H1 (cell line): ENCODE results near the gene PPP1R7. TPM values are rescaled to one million over a fixed set of nuclear protein-coding genes. Genes with fewer than 3 reads are reported as not detected.

Experiments used
- CTCF ChIA-PET: fragments of 300-600 bp; sonication (Branson Sonifier 250); formaldehyde crosslinking; loops from one replicate; lab custom pipeline; 2021; ENCODE audit not compliant: partially characterized antibody; lab: Charles Lee
- POLR2A ChIA-PET: fragments of 300-600 bp; sonication (Branson Sonifier 250); formaldehyde crosslinking; loops from one replicate; lab custom pipeline; 2021; ENCODE audit warnings: inconsistent platforms; ENCODE audit not compliant: partially characterized antibody; lab: Charles Lee
- DNase-seq, 2 experiments: peaks; one replicate each; pipeline versions ENCODE4 v3.0.0 to v3.0.0-alpha.2; 2010 to 2022; ENCODE audit warnings: low spot score in 2 of 2, low read depth in 1 of 2, mixed read lengths in 1 of 2
- FAIRE-seq: peaks from 2 replicates; lab custom pipeline; 2011; peaks lifted over from hg19 to GRCh38; lab: Jason Lieb, UNC
- H2AFZ ChIP-seq: 2 replicates; pipeline ENCODE4 v1.8.1; 2012; ENCODE audit warnings: low read length, inconsistent platforms
- H2AK5ac ChIP-seq: 2 replicates; pipeline ENCODE4 v1.6.1; 2013; ENCODE audit warnings: low read depth, low read length
- H2BK120ac ChIP-seq: replicated peaks from 2 replicates; pipeline ENCODE3; 2013; ENCODE audit warnings: low read depth, low read length, inconsistent platforms
- H2BK12ac ChIP-seq: 2 replicates; pipeline ENCODE4 v1.6.1; 2013; ENCODE audit warnings: low read depth, low read length
- H2BK15ac ChIP-seq: 2 replicates; pipeline ENCODE4 v1.6.1; 2013; ENCODE audit warnings: low read length
- H2BK20ac ChIP-seq: 2 replicates; pipeline ENCODE4 v1.6.1; 2013; ENCODE audit warnings: low read length
- H2BK5ac ChIP-seq: 2 replicates; pipeline ENCODE4 v1.6.1; 2013; ENCODE audit warnings: low read depth, low read length
- H3K14ac ChIP-seq: 2 replicates; pipeline ENCODE4 v1.6.1; 2013; ENCODE audit warnings: inconsistent platforms; ENCODE audit not compliant: insufficient read length
- H3K18ac ChIP-seq: 2 replicates; pipeline ENCODE4 v1.6.1; 2013; ENCODE audit warnings: low read length; ENCODE audit errors: extremely low read depth
- H3K23ac ChIP-seq: 2 replicates; pipeline ENCODE4 v1.6.1; 2013; ENCODE audit warnings: inconsistent platforms; ENCODE audit not compliant: insufficient read length
- H3K23me2 ChIP-seq: 2 replicates; pipeline ENCODE4 v1.6.1; 2013; ENCODE audit warnings: low read depth, low read length
- H3K27ac ChIP-seq: 2 replicates; pipeline ENCODE4 v1.6.1; 2011; ENCODE audit warnings: low read depth, low read length, inconsistent platforms
- H3K27me3 ChIP-seq, 4 experiments: replicated peaks in 1 of 4; 1 replicate in 1 of 4; 2 replicates in 3 of 4; pipeline versions ENCODE4 v1.6.1 to v1.8.1; 2011 to 2013; ENCODE audit warnings: low read length in 3 of 4, mild to moderate bottlenecking in 3 of 4, inconsistent platforms in 2 of 4, mixed read lengths in 2 of 4, moderate library complexity in 1 of 4; ENCODE audit not compliant: control insufficient read depth in 3 of 4, insufficient read depth in 3 of 4; ENCODE audit errors: extremely low read depth in 1 of 4
- H3K36me3 ChIP-seq, 4 experiments: 2 replicates each; pipeline versions ENCODE4 v1.6.1 to v1.8.1; 2011 to 2013; ENCODE audit warnings: mild to moderate bottlenecking in 4 of 4, low read length in 3 of 4, moderate library complexity in 2 of 4, control low read depth in 1 of 4, inconsistent platforms in 1 of 4; ENCODE audit not compliant: insufficient read depth in 4 of 4, control insufficient read depth in 2 of 4
- H3K4ac ChIP-seq: replicated peaks from 2 replicates; pipeline ENCODE3; 2013; ENCODE audit warnings: low read length, low read depth, mixed read lengths, inconsistent platforms; ENCODE audit not compliant: insufficient read length
- H3K4me1 ChIP-seq, 4 experiments: replicated peaks in 1 of 4; 1 replicate in 1 of 4; 2 replicates in 3 of 4; pipeline versions ENCODE4 v1.6.1 to v1.8.1; 2011 to 2013; ENCODE audit warnings: low read length in 3 of 4, inconsistent platforms in 2 of 4, mixed read lengths in 1 of 4; ENCODE audit not compliant: insufficient read depth in 4 of 4, control insufficient read depth in 3 of 4
- H3K4me2 ChIP-seq, 2 experiments: 2 replicates each; pipeline versions ENCODE4 v1.6.1 to v1.8.1; 2011 to 2013; ENCODE audit warnings: low read depth in 2 of 2, low read length in 2 of 2, control low read depth in 1 of 2, inconsistent platforms in 1 of 2, mild to moderate bottlenecking in 1 of 2; ENCODE audit not compliant: insufficient read depth in 1 of 2
- H3K4me3 ChIP-seq, 4 experiments: fragments of 200-600, 300-600 bp in 1 of 4; sonication (generic), shearing (Covaris generic), sonication (Bioruptor Twin) in 1 of 4; 2 replicates each; pipeline versions ENCODE4 v1.5.1 to v1.8.1; 2011 to 2016; ENCODE audit warnings: low read length in 4 of 4, low read depth in 3 of 4, control low read depth in 2 of 4, inconsistent platforms in 2 of 4, mild to moderate bottlenecking in 2 of 4, mixed read lengths in 1 of 4, moderate library complexity in 1 of 4; ENCODE audit not compliant: insufficient read depth in 2 of 4; ENCODE audit errors: extremely low read depth in 1 of 4
- H3K56ac ChIP-seq: replicated peaks from 2 replicates; pipeline ENCODE3; 2013; ENCODE audit warnings: low read depth, mild to moderate bottlenecking, mixed read lengths, low read length, inconsistent platforms; ENCODE audit not compliant: insufficient read length
- H3K79me1 ChIP-seq: 2 replicates; pipeline ENCODE4 v1.6.1; 2013; ENCODE audit warnings: low read depth, low read length, control low read depth
- H3K79me2 ChIP-seq, 2 experiments: 2 replicates each; pipeline versions ENCODE4 v1.6.1 to v1.8.1; 2012 to 2013; ENCODE audit warnings: low read length in 2 of 2, mild to moderate bottlenecking in 2 of 2, inconsistent platforms in 1 of 2; ENCODE audit not compliant: insufficient read depth in 2 of 2, control insufficient read depth in 1 of 2
- H3K9ac ChIP-seq, 4 experiments: replicated peaks in 1 of 4; 1 replicate in 1 of 4; 2 replicates in 3 of 4; pipeline versions ENCODE4 v1.6.1 to v1.8.1; 2011 to 2013; ENCODE audit warnings: low read depth in 3 of 4, low read length in 3 of 4, control low read depth in 2 of 4, mild to moderate bottlenecking in 2 of 4, moderate library complexity in 2 of 4, inconsistent platforms in 1 of 4; ENCODE audit errors: extremely low read depth in 1 of 4
- H3K9me3 ChIP-seq, 2 experiments: 2 replicates each; pipeline versions ENCODE4 v1.6.1 to v1.8.1; 2012 to 2013; ENCODE audit warnings: mild to moderate bottlenecking in 2 of 2, moderate library complexity in 2 of 2, control low read depth in 1 of 2, inconsistent platforms in 1 of 2, low read depth in 1 of 2, low read length in 1 of 2, mixed read lengths in 1 of 2; ENCODE audit not compliant: insufficient read depth in 2 of 2
- H4K20me1 ChIP-seq, 2 experiments: replicated peaks in 1 of 2; 2 replicates each; pipeline versions ENCODE3 to v1.8.1; 2011 to 2013; ENCODE audit warnings: inconsistent platforms in 2 of 2, low read length in 2 of 2, mild to moderate bottlenecking in 1 of 2; ENCODE audit not compliant: insufficient read depth in 2 of 2, control insufficient read depth in 1 of 2
- H4K5ac ChIP-seq: 2 replicates; pipeline ENCODE4 v1.6.1; 2013; ENCODE audit warnings: low read length, low read depth, mixed read lengths, inconsistent platforms; ENCODE audit not compliant: insufficient read length
- H4K8ac ChIP-seq: 2 replicates; pipeline ENCODE4 v1.8.0; 2013; ENCODE audit warnings: mild to moderate bottlenecking, moderate library complexity, low read length, inconsistent platforms; ENCODE audit not compliant: insufficient read depth; ENCODE audit errors: extremely low read depth
- H4K91ac ChIP-seq: replicated peaks from 2 replicates; pipeline ENCODE3; 2013; ENCODE audit warnings: low read length, mixed read lengths, inconsistent platforms; ENCODE audit not compliant: insufficient read length
- BRCA1 ChIP-seq: IDR thresholded peaks from 2 replicates; pipeline ENCODE4 v1.6.1; 2012; ENCODE audit warnings: low read depth, low read length, improper control_type of control experiment
- CHD2 ChIP-seq: IDR thresholded peaks from 2 replicates; pipeline ENCODE4 v1.6.1; 2012; ENCODE audit warnings: low read length, improper control_type of control experiment
- JUN ChIP-seq: IDR thresholded peaks from 2 replicates; pipeline ENCODE4 v1.6.1; 2011; ENCODE audit warnings: low read depth, mild to moderate bottlenecking, improper control_type of control experiment, low read length
- NANOG ChIP-seq: IDR thresholded peaks from 2 replicates; pipeline ENCODE4 v1.6.1; 2011; ENCODE audit warnings: low read length, low read depth, mild to moderate bottlenecking, inconsistent platforms; ENCODE audit not compliant: insufficient read depth, poor library complexity, severe bottlenecking
- NRF1 ChIP-seq: IDR thresholded peaks from 2 replicates; pipeline ENCODE4 v1.6.1; 2011; ENCODE audit warnings: mild to moderate bottlenecking, low read depth, low read length, improper control_type of control experiment
- PHF8 ChIP-seq: fragments of 200-600 bp; sonication (generic); conservative IDR thresholded peaks from 2 replicates; pipeline ENCODE4 v1.7.1; 2012; ENCODE audit warnings: low read depth, mild to moderate bottlenecking, inconsistent platforms, low read length, moderate library complexity
- POU5F1 ChIP-seq: IDR thresholded peaks from 2 replicates; pipeline ENCODE4 v1.6.1; 2011; ENCODE audit warnings: low read depth, mild to moderate bottlenecking, low read length, moderate library complexity
- SP2 ChIP-seq: IDR thresholded peaks from 2 replicates; pipeline ENCODE4 v1.6.1; 2012; ENCODE audit warnings: mild to moderate bottlenecking, low read length, inconsistent platforms
- TAF1 ChIP-seq: IDR thresholded peaks from 2 replicates; pipeline ENCODE4 v1.6.1; 2011; ENCODE audit warnings: mild to moderate bottlenecking, low read depth, low read length
- TAF7 ChIP-seq: optimal IDR thresholded peaks from 2 replicates; pipeline ENCODE3; 2011; ENCODE audit warnings: low read depth, mild to moderate bottlenecking, inconsistent platforms, low read length, moderate library complexity, borderline replicate concordance
- TEAD4 ChIP-seq: IDR thresholded peaks from 2 replicates; pipeline ENCODE4 v1.6.1; 2012; ENCODE audit warnings: low read depth, low read length, inconsistent platforms, mixed read lengths
- USF2 ChIP-seq: IDR thresholded peaks from 2 replicates; pipeline ENCODE4 v1.6.1; 2011; ENCODE audit warnings: low read length, improper control_type of control experiment
- WGBS, 2 experiments: shearing (Covaris generic) in 1 of 2; methylation state at CpG; one replicate each; pipeline versions ENCODE4 v1.1.6 to v1.1.7; 2013 to 2015; ENCODE audit warnings: low lambda C conversion rate in 2 of 2, mixed read lengths in 2 of 2, inconsistent platforms in 1 of 2, low coverage in 1 of 2, missing lambda C conversion rate in 1 of 2; ENCODE audit not compliant: insufficient replicate concordance in 2 of 2, insufficient coverage in 1 of 2, insufficient read length in 1 of 2; ENCODE audit errors: extremely low coverage in 1 of 2, missing lambda C conversion rate in 1 of 2; 5-methylcytosine and 5-hydroxymethylcytosine counted together
- polyA plus RNA-seq, 7 experiments: library from polyadenylated mRNA; depleted of rRNA in 3 of 7; stranded (reverse) in 5 of 7; unstranded in 2 of 7; fragments of >200 nt in 5 of 7; fragments of 200-250 nt in 2 of 7; gene quantifications; 1 replicate in 5 of 7; 2 replicates in 1 of 7; 4 replicates in 1 of 7; pipeline versions ENCODE4 v1.2.1 to v1.2.3, GENCODE V29; 2011 to 2013; ENCODE audit warnings: missing spikeins in 2 of 7, mixed read lengths in 2 of 7
- total RNA-seq: library from RNA; stranded (reverse); fragmentation: NEBNext Ultra II Directional; extraction: Animal tissue kit (Norgen Biotek cat#: 25700); gene quantifications from 2 replicates; pipeline ENCODE4 v1.2.1, GENCODE V29; 2021

The PPP1R7 gene
- total and polyA plus RNA-seq, 2 of the 8 experiments (the other 6 are each of a cell fraction or from before 2014, with no cell fraction given): 22.2 to 64.0 TPM

DNA sequence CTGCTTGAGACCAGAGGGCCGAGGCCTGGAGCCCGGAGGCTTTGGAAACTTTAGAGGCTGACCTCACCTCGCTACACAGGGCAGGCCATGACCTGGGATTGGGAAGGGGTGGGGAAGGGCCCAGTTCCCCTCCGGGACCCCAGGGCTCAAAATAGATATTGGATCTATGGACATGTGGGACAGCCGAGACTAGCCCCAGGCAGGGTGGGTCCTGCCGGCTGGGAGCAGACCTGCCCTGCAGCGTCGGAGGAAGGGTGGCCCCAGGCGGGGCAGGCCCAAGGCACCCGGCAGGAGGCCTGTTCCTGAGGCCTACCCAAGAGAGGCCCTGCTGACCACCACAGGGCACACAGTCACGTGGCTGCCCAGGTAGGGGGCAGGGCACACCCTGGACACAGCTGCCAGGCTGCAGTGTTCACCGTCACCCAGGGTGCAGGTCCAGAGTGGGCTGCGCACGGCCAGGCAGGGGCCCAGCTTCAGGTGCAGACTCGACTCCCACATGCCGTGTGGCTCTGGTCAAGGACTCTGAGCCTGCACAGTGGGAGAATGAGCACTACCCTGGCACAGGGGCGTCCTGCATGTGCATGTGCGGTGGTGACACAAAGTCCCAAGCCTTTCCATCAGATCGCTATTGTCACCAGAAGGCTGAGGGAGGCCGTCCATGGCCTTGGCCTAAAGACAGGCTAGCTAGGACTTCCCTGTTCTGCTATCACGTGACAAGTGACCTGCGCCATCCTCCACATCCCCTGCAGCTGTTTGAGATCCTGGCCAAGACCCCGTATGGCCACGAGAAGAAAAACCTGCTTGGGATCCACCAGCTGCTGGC lies 51.4 kb downstream of the PPP1R7 start:
- WGBS, 2 experiments: 85% methylated on average over 22 of the region's 24 CpGs; no CpG with 5 or more reads in 1 of the 2 experiments
- no peak overlapping the region for H3K9ac ChIP-seq
- no peak overlapping the region for H4K91ac ChIP-seq
- H2BK20ac ChIP-seq: no peak overlapping the region
- no peak overlapping the region for H3K4me2 ChIP-seq
- H3K79me1 ChIP-seq: no peaks in the 10 kb centered on the region
- no peak overlapping the region for H2BK15ac ChIP-seq
- POLR2A ChIA-PET: interaction anchor here (1.4 kb wide), 1 partner anchor 14 kb away, joined by 3 read pairs; no protein-coding TSS in a partner anchor
- no peak overlapping the region for H2AFZ ChIP-seq
- H2BK12ac ChIP-seq: no peak overlapping the region
- H2BK5ac ChIP-seq: peak overlapping the region; percentile 30; the same call in 1 of the 2 replicates
- FAIRE-seq (no peak), DNase-seq (no peak)
- no peak overlapping the region for H3K23ac ChIP-seq
- H4K20me1 ChIP-seq: peaks cover 0 to 3% of the 10 kb centered on the region in 2 experiments
- no peak overlapping the region for H2BK120ac ChIP-seq
- H2AK5ac ChIP-seq: no peak overlapping the region
- no peaks in the 10 kb centered on the region for H3K27me3 ChIP-seq
- no peak overlapping the region for H4K8ac ChIP-seq
- CTCF ChIA-PET: interaction anchor here (1.1 kb wide), 1 partner anchor 13 kb away, joined by 3 read pairs; no protein-coding TSS in a partner anchor
- no peak overlapping the region for H3K4me3 ChIP-seq
- no peak overlapping the region for H3K56ac ChIP-seq
- H3K14ac ChIP-seq: peak overlapping the region; percentile 23
- H3K36me3 ChIP-seq: no peaks in the 10 kb centered on the region
- H3K79me2 ChIP-seq: no peaks in the 10 kb centered on the region
- peak overlapping the region; percentile 78 for H3K4ac ChIP-seq
- H3K23me2 ChIP-seq: no peaks in the 10 kb centered on the region
- no peaks in the 10 kb centered on the region; a peak in 1 of 7 replicates for H3K4me1 ChIP-seq
- H4K5ac ChIP-seq: no peak overlapping the region
- H3K18ac ChIP-seq: no peak overlapping the region
- H3K9me3 ChIP-seq: no peaks in the 10 kb centered on the region
- H3K27ac ChIP-seq: no peak overlapping the region
- TF ChIP-seq USF2 (no peak), POU5F1 (no peak), TEAD4 (no peak), NRF1 (no peak), TAF1 (no peak), CHD2 (no peak), BRCA1 (no peak), PHF8 (no peak), JUN (no peak), NANOG (no peak), SP2 (no peak), TAF7 (no peak)
